Measurements from ENCODE around the gene NAGLU.
A peak's percentile ranks its signal among the peaks of the same experiment; 100 is the strongest.

NAGLU gene

DNA sequence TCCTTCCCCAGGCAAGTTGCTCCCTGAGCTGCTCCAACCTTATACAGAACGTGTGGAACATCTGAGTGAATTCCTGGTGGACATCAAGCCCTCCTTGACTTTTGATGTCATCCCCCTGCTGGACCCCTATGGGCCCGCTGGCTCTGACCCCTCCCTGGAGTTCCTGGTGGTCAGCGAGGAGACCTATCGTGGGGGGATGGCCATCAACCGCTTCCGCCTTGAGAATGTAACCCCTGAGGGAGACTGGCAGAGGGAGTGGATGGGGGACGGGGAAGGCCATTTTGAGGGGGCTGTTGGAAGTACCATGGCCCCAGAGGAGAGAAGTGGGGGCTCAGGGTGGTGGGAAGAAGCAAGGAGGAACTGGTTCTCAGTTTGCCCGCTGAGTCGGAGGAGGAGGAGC, 27.9 kb downstream of the NAGLU start:
- H3K27me3 ChIP-seq (ENCODE audit: control insufficient read depth, insufficient read depth, low read length) = no peaks in the 10 kb centered on the region
- H3K27ac ChIP-seq (ENCODE audit: low read depth, low read length) = no peak overlapping the region
- H3K4me1 ChIP-seq (ENCODE audit: control insufficient read depth, insufficient read depth, low read length) = peaks cover 24% of the 10 kb centered on the region
- peaks cover 21% of the 10 kb centered on the region for H3K36me3 ChIP-seq (ENCODE audit: control insufficient read depth, insufficient read depth, low read length)
- no peak overlapping the region for H3K4me3 ChIP-seq (ENCODE audit: low read length)
- no peak overlapping the region for H3K9ac ChIP-seq (ENCODE audit: low read length)

GRCh38 chr17:42564815-42565522, 28.9 kb downstream of the NAGLU start:
- Histone ChIP-seq H3K27ac (ENCODE audit: low read depth, low read length) (no peak overlapping the region), H3K9ac (ENCODE audit: low read length) (no peak overlapping the region), H3K27me3 (ENCODE audit: control insufficient read depth, insufficient read depth, low read length) (no peaks in the 10 kb centered on the region), H3K4me3 (ENCODE audit: low read length) (no peak overlapping the region), H3K4me1 (ENCODE audit: control insufficient read depth, insufficient read depth, low read length) (peaks cover 24% of the 10 kb centered on the region), H3K36me3 (ENCODE audit: control insufficient read depth, insufficient read depth, low read length) (peaks cover 30% of the 10 kb centered on the region)

GRCh38 chr17:42565523-42566214, 29.6 kb downstream of the NAGLU start:
- Histone ChIP-seq H3K4me1 (ENCODE audit: control insufficient read depth, insufficient read depth, low read length) (peaks cover 24% of the 10 kb centered on the region), H3K36me3 (ENCODE audit: control insufficient read depth, insufficient read depth, low read length) (peaks cover 34% of the 10 kb centered on the region), H3K27me3 (ENCODE audit: control insufficient read depth, insufficient read depth, low read length) (no peaks in the 10 kb centered on the region), H3K27ac (ENCODE audit: low read depth, low read length) (no peak overlapping the region), H3K9ac (ENCODE audit: low read length) (no peak overlapping the region), H3K4me3 (ENCODE audit: low read length) (no peak overlapping the region)

- Histone ChIP-seq H3K4me3 (ENCODE audit: low read length) (peak overlapping the region; percentile 89), H3K27me3 (ENCODE audit: control insufficient read depth, insufficient read depth, low read length) (no peaks in the 10 kb centered on the region), H3K4me1 (ENCODE audit: control insufficient read depth, insufficient read depth, low read length) (peaks cover 23% of the 10 kb centered on the region), H3K9ac (ENCODE audit: low read length) (no peak overlapping the region), H3K27ac (ENCODE audit: low read depth, low read length) (peak overlapping the region; percentile 88), H3K36me3 (ENCODE audit: control insufficient read depth, insufficient read depth, low read length) (peaks cover 35% of the 10 kb centered on the region)
Observed at GRCh38 chr17:42566215-42566882, 30.3 kb downstream of the NAGLU start.

- Histone ChIP-seq H3K9ac (ENCODE audit: low read length) (peak within 1 kb of the TSS; percentile 79), H3K4me3 (ENCODE audit: low read length) (peak within 1 kb of the TSS; percentile 89), H3K36me3 (ENCODE audit: control insufficient read depth, insufficient read depth, low read length) (peaks cover 41% of the 10 kb centered on the region), H3K27ac (ENCODE audit: low read depth, low read length) (peak within 1 kb of the TSS; percentile 88), H3K4me1 (ENCODE audit: control insufficient read depth, insufficient read depth, low read length) (peaks cover 21% of the 10 kb centered on the region), H3K27me3 (ENCODE audit: control insufficient read depth, insufficient read depth, low read length) (no peaks in the 10 kb centered on the region)
Observed at GRCh38 chr17:42566883-42567573, 31.0 kb downstream of the NAGLU start, which contains the start of gene MLX. MLX (plus strand) TSS chr17:42567100; CDS start chr17:42567125, 25 bp downstream.

DNA sequence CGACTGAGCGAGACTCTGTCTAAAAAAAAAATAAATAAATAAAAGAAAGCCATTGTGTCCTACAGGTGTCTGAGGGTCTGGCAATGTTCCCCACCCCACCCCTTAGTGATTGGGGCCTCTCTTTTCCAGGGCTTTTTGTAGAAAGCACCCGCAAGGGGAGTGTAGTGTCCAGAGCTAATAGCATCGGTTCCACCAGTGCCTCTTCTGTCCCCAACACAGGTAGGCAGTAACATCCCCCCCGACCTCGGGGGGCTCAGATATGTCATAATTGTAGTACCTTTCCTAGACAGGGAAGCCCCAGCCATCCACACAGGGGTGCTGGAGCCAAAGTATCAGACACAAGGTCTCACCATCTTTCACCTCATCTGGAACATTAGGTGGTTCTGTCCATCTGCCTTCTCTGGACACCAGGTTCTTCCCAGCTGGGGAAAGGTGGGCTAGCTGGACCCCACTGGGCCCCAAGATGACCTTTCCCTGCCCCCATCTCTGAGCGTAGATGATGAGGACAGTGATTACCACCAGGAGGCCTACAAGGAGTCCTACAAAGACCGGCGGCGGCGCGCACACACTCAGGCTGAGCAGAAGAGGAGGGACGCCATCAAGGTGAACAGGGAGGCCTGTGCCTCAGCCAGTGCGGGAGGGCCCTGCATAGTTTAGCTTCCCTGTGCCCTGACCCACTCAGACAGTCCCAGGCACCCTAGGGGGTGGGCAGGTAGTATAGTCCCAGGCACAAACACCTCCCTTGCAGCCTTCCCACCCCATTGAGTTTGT, 32.5 kb downstream of the NAGLU start:
- H3K4me3 ChIP-seq (ENCODE audit: low read length) = peak overlapping the region; percentile 2
- no peaks in the 10 kb centered on the region for H3K27me3 ChIP-seq (ENCODE audit: control insufficient read depth, insufficient read depth, low read length)
- H3K27ac ChIP-seq (ENCODE audit: low read depth, low read length) = no peak overlapping the region
- peaks cover 12% of the 10 kb centered on the region for H3K4me1 ChIP-seq (ENCODE audit: control insufficient read depth, insufficient read depth, low read length)
- peaks cover 49% of the 10 kb centered on the region for H3K36me3 ChIP-seq (ENCODE audit: control insufficient read depth, insufficient read depth, low read length)
- no peak overlapping the region for H3K9ac ChIP-seq (ENCODE audit: low read length)

DNA sequence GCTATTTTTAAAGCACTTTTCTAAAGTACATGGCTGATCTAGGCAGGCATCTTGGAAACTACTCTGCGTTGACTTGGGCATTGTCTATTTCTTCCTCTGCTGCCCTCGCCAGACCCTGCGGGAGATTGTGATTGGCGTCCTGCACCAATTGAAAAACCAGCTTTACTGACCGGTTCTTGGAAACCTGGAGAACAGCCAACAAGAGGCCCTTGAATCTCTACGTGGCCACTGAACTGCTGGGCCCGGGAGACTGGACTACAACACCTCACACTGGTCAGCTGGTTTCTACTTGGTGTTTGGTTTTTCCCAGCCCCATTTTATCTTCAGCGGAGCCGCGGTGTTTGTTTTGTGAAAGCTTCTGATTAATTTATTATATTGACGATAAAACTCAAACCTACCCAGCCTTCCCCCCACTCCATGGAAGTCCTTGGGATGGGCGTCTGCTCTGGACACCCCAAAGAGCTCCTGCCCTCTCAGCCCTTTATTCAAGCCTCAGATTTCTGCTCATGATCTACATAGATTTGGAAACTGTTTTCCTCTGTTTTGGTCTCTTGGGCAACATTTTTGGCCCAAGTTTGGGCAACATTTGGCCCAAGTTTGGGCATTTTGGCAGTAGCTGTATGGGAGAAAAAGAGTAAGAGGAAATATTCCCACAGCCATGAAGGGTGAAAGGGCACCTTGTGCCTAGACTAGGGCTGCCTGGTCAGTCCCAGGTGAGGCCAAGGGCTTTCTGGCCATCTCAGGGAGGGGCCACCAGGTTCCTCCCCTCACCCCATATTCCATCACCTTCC, 35.6 kb downstream of the NAGLU start:
- H3K27me3 ChIP-seq (ENCODE audit: control insufficient read depth, insufficient read depth, low read length) = no peaks in the 10 kb centered on the region
- H3K9ac ChIP-seq (ENCODE audit: low read length) = no peak overlapping the region
- peaks cover 41% of the 10 kb centered on the region for H3K36me3 ChIP-seq (ENCODE audit: control insufficient read depth, insufficient read depth, low read length)
- peaks cover 3% of the 10 kb centered on the region for H3K4me1 ChIP-seq (ENCODE audit: control insufficient read depth, insufficient read depth, low read length)
- H3K27ac ChIP-seq (ENCODE audit: low read depth, low read length) = no peak overlapping the region
- H3K4me3 ChIP-seq (ENCODE audit: low read length) = no peak overlapping the region

GRCh38 chr17:42573095-42573494, 37.1 kb downstream of the NAGLU start:
- Histone ChIP-seq H3K4me3 (ENCODE audit: low read length) (no peak overlapping the region), H3K4me1 (ENCODE audit: control insufficient read depth, insufficient read depth, low read length) (peaks cover 6% of the 10 kb centered on the region), H3K27me3 (ENCODE audit: control insufficient read depth, insufficient read depth, low read length) (no peaks in the 10 kb centered on the region), H3K36me3 (ENCODE audit: control insufficient read depth, insufficient read depth, low read length) (peaks cover 41% of the 10 kb centered on the region), H3K9ac (ENCODE audit: low read length) (no peak overlapping the region), H3K27ac (ENCODE audit: low read depth, low read length) (no peak overlapping the region)

DNA sequence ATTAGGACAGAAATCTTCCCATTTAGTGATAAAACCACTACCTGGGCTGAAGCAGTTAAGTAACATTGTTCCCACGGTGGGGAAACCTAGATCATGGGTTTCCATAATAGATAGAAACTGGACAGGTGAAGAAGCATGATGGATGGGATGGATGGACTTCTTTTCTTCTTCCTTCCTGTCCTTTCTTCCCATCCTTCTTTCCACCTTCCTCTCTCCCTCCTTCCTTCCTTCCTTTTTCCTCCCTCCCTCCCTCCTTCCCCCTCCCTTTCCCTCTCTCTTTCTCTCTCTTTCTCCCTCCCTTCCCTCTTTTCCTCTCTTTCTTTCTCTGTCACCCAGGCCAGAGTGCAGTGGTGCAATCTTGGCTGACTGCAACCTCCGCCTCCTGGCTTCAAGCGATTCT, 38.4 kb downstream of the NAGLU start:
- no peaks in the 10 kb centered on the region for H3K27me3 ChIP-seq (ENCODE audit: control insufficient read depth, insufficient read depth, low read length)
- no peak overlapping the region for H3K27ac ChIP-seq (ENCODE audit: low read depth, low read length)
- peaks cover 9% of the 10 kb centered on the region for H3K4me1 ChIP-seq (ENCODE audit: control insufficient read depth, insufficient read depth, low read length)
- no peak overlapping the region for H3K9ac ChIP-seq (ENCODE audit: low read length)
- H3K4me3 ChIP-seq (ENCODE audit: low read length) = no peak overlapping the region
- H3K36me3 ChIP-seq (ENCODE audit: control insufficient read depth, insufficient read depth, low read length) = peaks cover 30% of the 10 kb centered on the region

DNA sequence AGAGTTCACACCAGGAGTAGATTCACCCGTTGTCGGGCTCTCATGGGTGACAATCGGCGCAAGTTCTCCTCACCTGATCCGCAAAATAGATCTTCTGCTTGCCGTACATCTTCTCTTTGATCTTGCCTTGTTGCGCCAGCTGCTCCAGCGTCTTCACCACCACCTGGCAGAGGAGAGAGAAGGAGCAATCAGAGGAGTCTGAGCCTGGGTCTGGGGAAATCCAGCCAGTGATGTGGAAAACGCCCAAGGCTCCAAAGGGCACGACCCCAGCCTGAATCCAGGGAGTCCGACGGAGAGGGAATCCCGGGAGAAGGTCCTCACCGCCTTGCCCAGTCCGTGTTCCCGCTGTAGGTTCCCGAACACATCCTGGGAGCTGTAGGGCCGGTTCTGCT, 41.1 kb downstream of the NAGLU start:
- Histone ChIP-seq H3K27ac (ENCODE audit: low read depth, low read length) (no peak overlapping the region), H3K4me3 (ENCODE audit: low read length) (peak overlapping the region; percentile 74), H3K36me3 (ENCODE audit: control insufficient read depth, insufficient read depth, low read length) (peaks cover 30% of the 10 kb centered on the region), H3K9ac (ENCODE audit: low read length) (peak overlapping the region; percentile 52), H3K4me1 (ENCODE audit: control insufficient read depth, insufficient read depth, low read length) (peaks cover 9% of the 10 kb centered on the region), H3K27me3 (ENCODE audit: control insufficient read depth, insufficient read depth, low read length) (no peaks in the 10 kb centered on the region)

Measured in rectal smooth muscle tissue (tissue), 1 donor.